Heart right ventricle (tissue), 16 donors: ENCODE measurements around the gene PTGER2. TPM values are rescaled to one million over a fixed set of nuclear protein-coding genes. Genes with fewer than 3 reads are reported as not detected.

Experiments
- ATAC-seq, 8 donors: fragments of 200-7000 bp; cut with Tn5 transposase; one replicate each; pipeline ENCODE4 v1.9.1; 2020; ENCODE audit warnings: mild to moderate bottlenecking in 8 of 8, moderate library complexity in 8 of 8, moderate number of reproducible peaks in 1 of 8
- DNase-seq, 2 donors: peaks; one replicate each; pipeline ENCODE4 v3.0.0-alpha.2; 2020
- H3K27ac ChIP-seq, 10 donors: fragments of 200-600 bp; sonication (generic) in 2 of 10; one replicate each; pipeline versions ENCODE4 v1.5.0 to v1.8.0; 2020 to 2022; ENCODE audit warnings: mild to moderate bottlenecking in 3 of 10
- H3K27me3 ChIP-seq, 7 donors: fragments of 200-600 bp; one replicate each; pipeline ENCODE4 v1.8.0; 2021 to 2022; ENCODE audit warnings: mild to moderate bottlenecking in 2 of 7
- H3K36me3 ChIP-seq, 9 donors: fragments of 200-600 bp; sonication (generic) in 1 of 9; one replicate each; pipeline versions ENCODE4 v1.5.0 to v1.8.0; 2020 to 2022; ENCODE audit warnings: mild to moderate bottlenecking in 2 of 9
- H3K4me1 ChIP-seq, 9 donors: fragments of 200-600 bp; sonication (generic) in 1 of 9; one replicate each; pipeline versions ENCODE4 v1.5.0 to v1.8.0; 2020 to 2022; ENCODE audit warnings: mild to moderate bottlenecking in 4 of 9
- H3K4me3 ChIP-seq, 10 donors: fragments of 200-600 bp; sonication (generic) in 2 of 10; one replicate each; pipeline versions ENCODE4 v1.5.0 to v1.8.0; 2020 to 2022; ENCODE audit warnings: mild to moderate bottlenecking in 7 of 10, moderate library complexity in 2 of 10
- H3K9me3 ChIP-seq, 11 donors: fragments of 200-600 bp in 10 of 11; sonication (generic) in 2 of 11; one replicate each; pipeline versions ENCODE4 v1.5.0 to v1.8.0; 2013 to 2022; ENCODE audit warnings: mild to moderate bottlenecking in 2 of 11, control low read depth in 1 of 11, moderate library complexity in 1 of 11
- CTCF ChIP-seq, 9 donors: fragments of 200-600 bp; sonication (generic) in 2 of 9; IDR thresholded peaks; one replicate each; pipeline versions ENCODE4 v1.5.0 to v1.8.0; 2021 to 2022; ENCODE audit warnings: antibody characterized with exemption in 9 of 9, mild to moderate bottlenecking in 5 of 9, moderate library complexity in 1 of 9
- WGBS, 2 donors: extraction: QIAGEN DNeasy Blood & Tissue Kit; methylation state at CpG; one replicate each; pipeline ENCODE4 v1.1.7; 2013; ENCODE audit warnings: inconsistent platforms in 1 of 2; 5-methylcytosine and 5-hydroxymethylcytosine counted together
- intact Hi-C, 10 donors: fragments of 100-400 bp; cut with DNase I; formaldehyde crosslinking; loops; one replicate each; pipeline versions ENCODE4 v1.11.1 to v1.14.2; 2022
- long read RNA-seq, 3 donors: library from polyadenylated mRNA; unstranded; transcript quantifications; one replicate each; pipeline ENCODE4 v2.0.0, GENCODE V29; 2020 to 2021
- polyA plus RNA-seq, 2 donors: library from polyadenylated mRNA; stranded (reverse); fragments of 200-250 nt; gene quantifications; one replicate each; pipeline ENCODE4 v1.2.3, GENCODE V29; 2013
- total RNA-seq, 10 donors: library from RNA; stranded (reverse); fragmentation: NEBNext Ultra II Directional in 3 of 10; extraction: Animal tissue kit (Norgen Biotek cat#: 25700) in 3 of 10; gene quantifications; one replicate each; pipeline versions ENCODE4 v1.2.1 to v1.2.4, GENCODE V29; 2021 to 2023
- donor health status: Arrhythmogenic right ventricular cardiomyopathy.
- donor health status: ischemic (EF 13 %, LVEDD 7.1; RV severe dilation, severe dysfunction).
- donor health status: healthy with polysubstance abuse.
- donor health status: DM: no; HTN: yes; CAD: no.
- donor health status: DM: no; HTN: no; CAD: no.
- donor health status: ischemic (EF 25% LVEDD 6.9; RV normal size, moderate dysfunction).
- donor health status: ischemic (EF 25% LVEDD 5.7; RV mildly dilated, moderate dysfunction).
- donor health status: healthy.
- donor health status: DM: yes; HTN: yes; CAD: no.
- donor health status: Ischemic cardiomyopathy.
- donor health status: ischemic (EF 35%, LVEDD 5.7; RV mildly dilated, moderate dysfunction).
- donor health status: nonischemic (EF 11% LVEDD 7.7; RV severe dilation, severe dysfunction).
- donor health status: DM: yes; HTN: yes; CAD: no.
- donor health status: PGD.
- donor health status: ischemic (EF 29% LVEDD 5.4; RV normal size, mild dysfunction).
- donor health status: nonischemic (EF 23%, LVEDD 6.1; RV moderate dilation, normal function).

The PTGER2 gene
- total RNA-seq, result 1 to 10 TPM in 3 of 10 donors, under 1 TPM in 7; 0.11 to 2.4 (median 0.33) TPM
- under 1 TPM; 0.22 to 0.65 TPM for polyA plus RNA-seq
- long read RNA-seq, donor 1, result 0 reads
- long read RNA-seq, donor 2, result 0 reads
- long read RNA-seq, donor 3, transcript PTGER2-201 (2 exons, 2,383 nt), result major isoform, 5 of 5 reads
- long read RNA-seq, donor 3, partial matches to known transcripts, result 0 of 5 reads
- long read RNA-seq, donor 3, other reads (novel, unspliced or antisense), result 0 of 5 reads

- Histone ChIP-seq H3K36me3 (no peaks in the 10 kb centered on the region), H3K4me3 (peak within 1 kb of the TSS; percentile 29 to 74 (median 57)), H3K27ac (peak within 1 kb of the TSS in 5 of 10 donors; percentile 21 to 92 (median 32)), H3K27me3 (peaks cover 0 to 53% (median 39%) of the 10 kb centered on the region in 7 donors), H3K9me3 (no peaks in the 10 kb centered on the region), H3K4me1 (peaks cover 2 to 86% (median 15%) of the 10 kb centered on the region in 9 donors)
- WGBS, 2 donors, result 1% methylated on average over 68 to 73 of the region's 73 CpGs
- TF ChIP-seq CTCF (IDR thresholded peaks at IDR 0.05), result no peak
- ATAC-seq (peak; percentile 88 to 94 (median 91)), DNase-seq (peak; percentile 79 to 87)
- intact Hi-C loops, result loop anchor here in 1 of 10 donors (10.0 kb wide), 1 partner anchor 91 kb away; no protein-coding TSS in a partner anchor
These were observed at the start of gene PTGER2 for GRCh38 chr14:52313903-52314594. Gene PTGER2 (plus strand): TSS chr14:52314312. CDS start chr14:52314549, 237 bp downstream.

- ATAC-seq (no peak), DNase-seq (no peak)
- Histone ChIP-seq H3K27ac (peak overlapping the region in 1 of 10 donors; percentile 36), H3K36me3 (no peaks in the 10 kb centered on the region), H3K9me3 (no peaks in the 10 kb centered on the region), H3K27me3 (peaks cover 0 to 39% (median 17%) of the 10 kb centered on the region in 7 donors), H3K4me3 (no peak overlapping the region), H3K4me1 (peaks cover 3 to 46% (median 26%) of the 10 kb centered on the region in 9 donors)
- intact Hi-C loops, result loop anchor here in 3 of 10 donors (5.0 to 10.0 kb wide), 3 partner anchors 130 to 270 kb away; no protein-coding TSS in a partner anchor
- no peak for TF ChIP-seq CTCF (IDR thresholded peaks at IDR 0.05)
- 56 to 63% methylated on average over 5 of the region's 5 CpGs for WGBS, 2 donors
These were observed 48.9 kb upstream of the PTGER2 start for GRCh38 chr14:52265253-52265652.

- H3K4me3 ChIP-seq, result peak overlapping the region in 1 of 10 donors; percentile 63
- intact Hi-C loops, result loop anchor here in 3 of 10 donors (5.0 to 10.0 kb wide), 3 partner anchors 131 to 271 kb away; no protein-coding TSS in a partner anchor
- peak overlapping the region in 4 of 10 donors; percentile 33 to 72 (median 62) for H3K27ac ChIP-seq
- no peaks in the 10 kb centered on the region for H3K36me3 ChIP-seq
- 36 to 57% methylated on average over 3 of the region's 3 CpGs for WGBS, 2 donors
- ATAC-seq (peak; percentile 29 to 81 (median 52)), DNase-seq (peak in 1 of 2 donors; percentile 66)
- H3K9me3 ChIP-seq, result no peaks in the 10 kb centered on the region
- H3K4me1 ChIP-seq, result peaks cover 3 to 46% (median 27%) of the 10 kb centered on the region in 9 donors
- no peak for TF ChIP-seq CTCF (IDR thresholded peaks at IDR 0.05)
- H3K27me3 ChIP-seq, result peaks cover 0 to 47% (median 17%) of the 10 kb centered on the region in 7 donors
These were observed 47.9 kb upstream of the PTGER2 start for GRCh38 chr14:52266179-52266578.

- DNase-seq (no peak), ATAC-seq (no peak)
- peak overlapping the region in 6 of 10 donors; percentile 58 to 68 (median 63) for H3K4me3 ChIP-seq
- intact Hi-C loops, result loop anchor here in 3 of 10 donors (5.0 to 10.0 kb wide), 3 partner anchors 132 to 272 kb away; no protein-coding TSS in a partner anchor
- TF ChIP-seq CTCF (IDR thresholded peaks at IDR 0.05), result no peak
- peak overlapping the region in 4 of 10 donors; percentile 33 to 72 (median 62) for H3K27ac ChIP-seq
- 71 to 77% methylated on average over 5 of the region's 5 CpGs for WGBS, 2 donors
- H3K27me3 ChIP-seq, result peaks cover 0 to 48% (median 17%) of the 10 kb centered on the region in 7 donors
- peaks cover 3 to 46% (median 27%) of the 10 kb centered on the region in 9 donors for H3K4me1 ChIP-seq
- no peaks in the 10 kb centered on the region for H3K9me3 ChIP-seq
- no peaks in the 10 kb centered on the region for H3K36me3 ChIP-seq
These were observed 47.3 kb upstream of the PTGER2 start for GRCh38 chr14:52266782-52267181.
